HG03064 (cell line): ENCODE measurements around the gene NOC4L.

Experiments
- ATAC-seq: cut with Tn5 transposase; IDR thresholded peaks from one replicate; pipeline ENCODE4 v1.9.1; 2021; ENCODE audit warnings: low read depth; ENCODE audit not compliant: unreplicated experiment

The NOC4L gene

GRCh38 chr12:132154941-132155770 is 10.9 kb downstream of the NOC4L start:
- no peak for ATAC-seq

- ATAC-seq: no peak
Observed at GRCh38 chr12:132155771-132156572, 11.7 kb downstream of the NOC4L start.

- ATAC-seq: no peak
Observed at GRCh38 chr12:132156573-132157325, 12.5 kb downstream of the NOC4L start.

GRCh38 chr12:132157733-132158409 is 13.6 kb downstream of the NOC4L start:
- ATAC-seq: no peak

DNA sequence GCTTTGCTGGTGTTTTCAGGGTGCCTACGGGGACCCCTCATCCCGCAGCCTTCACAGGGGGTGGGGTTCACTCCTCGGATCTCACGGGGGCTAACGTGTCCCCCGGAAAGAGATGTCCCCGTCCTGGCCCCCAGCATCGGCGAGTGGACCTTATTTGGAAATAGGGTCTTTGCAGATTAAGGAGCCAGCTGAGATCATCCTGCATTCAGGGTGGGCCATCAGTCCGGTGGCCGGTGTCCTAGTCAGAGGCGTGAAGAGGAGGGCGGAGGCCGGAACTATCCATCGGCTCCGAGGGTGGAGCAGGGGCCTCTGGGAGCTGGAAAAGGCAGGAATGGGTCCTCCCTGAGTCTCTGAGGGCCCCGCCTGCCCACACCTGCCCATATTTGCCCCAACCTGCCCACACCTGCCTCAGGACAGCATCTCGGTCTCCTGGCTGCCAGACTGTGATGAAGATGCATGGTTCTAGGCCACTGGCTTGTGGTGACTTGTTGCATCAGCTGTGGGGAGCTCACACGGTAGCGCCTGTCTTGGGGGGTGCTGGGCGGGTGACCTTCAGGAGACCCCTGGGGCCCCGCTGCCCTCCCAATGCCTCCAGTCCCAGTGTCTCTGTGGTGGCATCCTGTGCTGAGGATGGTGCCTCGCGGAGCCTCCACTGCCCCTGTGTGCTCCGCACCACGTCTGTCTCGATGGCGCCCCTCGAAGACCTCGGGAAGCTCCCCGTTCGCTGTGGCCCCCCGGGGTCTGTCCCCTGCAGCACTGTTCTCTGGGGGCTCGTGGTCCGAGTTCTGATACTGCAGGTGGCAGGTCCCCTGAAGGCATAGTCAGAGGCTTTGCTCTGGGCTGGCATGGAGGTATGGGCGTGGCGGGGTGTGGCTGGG is 14.7 kb downstream of the NOC4L start:
- ATAC-seq: no peak

DNA sequence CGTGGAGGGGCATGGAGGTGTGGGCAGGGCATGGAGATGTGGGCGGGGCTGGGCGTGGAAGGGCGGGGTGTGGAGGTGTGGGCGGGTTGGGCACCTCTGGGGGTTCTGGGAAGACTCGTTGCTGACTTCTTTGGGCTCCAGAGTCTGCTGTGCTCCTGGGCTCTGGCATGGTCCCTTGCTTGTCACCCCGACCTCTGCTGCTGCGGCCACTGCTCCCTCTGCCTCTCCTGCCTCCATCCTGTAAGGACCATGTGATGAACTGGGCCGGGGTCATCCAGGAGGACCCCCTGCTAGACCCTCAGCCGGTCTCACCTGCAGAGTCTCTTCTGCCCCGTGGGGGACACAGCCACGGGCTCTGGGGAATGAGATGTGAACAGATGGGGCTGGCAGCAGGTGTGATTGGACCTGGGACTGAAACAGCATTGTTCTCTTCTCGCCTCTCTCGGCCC is 15.3 kb downstream of the NOC4L start:
- ATAC-seq: no peak

DNA sequence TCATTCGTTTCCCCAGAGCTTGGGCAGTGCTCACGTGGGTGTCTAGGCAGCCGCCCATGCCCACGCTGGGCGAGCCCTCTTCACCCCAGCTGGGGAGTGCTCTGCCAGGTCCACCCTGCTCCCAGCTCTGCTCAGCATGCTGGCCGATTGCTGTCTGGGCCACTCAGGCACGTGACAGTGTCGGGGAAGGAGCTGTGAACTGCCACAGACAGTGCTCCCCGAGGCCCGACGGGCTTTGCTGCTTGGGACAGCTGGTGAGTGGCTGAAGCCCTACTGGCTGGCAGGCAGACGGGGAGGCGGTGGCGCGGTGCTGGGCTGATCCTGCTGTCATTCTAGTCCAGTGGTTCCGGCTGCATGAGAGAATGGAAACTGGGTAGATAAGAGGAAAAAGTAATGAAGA is 15.8 kb downstream of the NOC4L start:
- no peak for ATAC-seq

DNA sequence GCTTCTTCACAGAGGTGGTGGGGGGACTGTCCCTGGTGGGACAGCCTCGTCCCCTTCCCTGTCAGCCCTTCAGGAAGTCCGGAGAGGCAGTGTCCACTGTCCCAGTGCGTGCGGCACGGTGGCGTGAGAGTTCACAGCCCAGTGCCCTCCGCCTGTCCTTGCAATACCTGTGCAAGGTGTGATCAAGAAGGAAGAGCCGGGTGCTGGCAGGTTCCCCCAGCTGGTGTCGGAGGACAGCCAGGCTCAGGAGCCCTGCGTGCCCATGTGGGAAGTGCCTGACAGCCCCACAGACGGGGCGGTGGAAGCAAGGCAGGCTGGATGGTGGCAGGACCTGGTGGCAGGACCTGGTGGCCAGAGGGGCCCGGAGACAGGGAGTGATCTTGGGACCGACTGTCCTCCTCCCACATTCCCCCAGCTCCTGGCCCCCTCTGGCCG is 16.4 kb downstream of the NOC4L start:
- no peak for ATAC-seq

GRCh38 chr12:132161036-132161781 is 17.0 kb downstream of the NOC4L start:
- ATAC-seq: no peak

GRCh38 chr12:132161796-132162507 is 17.7 kb downstream of the NOC4L start:
- ATAC-seq: no peak

DNA sequence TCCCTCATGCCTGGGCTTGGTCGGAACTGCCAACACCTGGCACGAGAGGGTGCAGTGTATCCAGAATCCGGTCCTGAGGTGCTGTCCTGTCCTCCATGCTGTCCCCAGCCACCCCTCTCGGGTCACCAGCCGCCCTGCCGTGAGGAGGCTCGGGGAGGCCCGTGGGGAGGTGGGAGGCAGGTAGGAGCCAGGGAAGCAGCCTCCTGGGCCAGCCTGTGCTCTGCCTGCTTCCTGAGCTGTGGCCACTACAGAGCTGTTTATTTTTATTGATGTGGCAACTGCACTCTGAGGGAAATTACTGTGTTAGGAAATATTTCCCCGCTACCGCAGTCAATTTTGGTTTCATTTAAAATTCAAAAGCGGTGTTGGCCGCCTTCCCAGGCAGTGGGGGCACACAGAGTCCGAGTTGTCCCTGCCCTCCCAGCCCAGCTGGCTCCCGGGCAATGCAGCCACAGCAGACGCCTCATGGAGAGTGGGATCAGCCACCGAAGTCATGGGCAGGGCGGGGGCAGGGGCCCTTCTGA is 18.3 kb downstream of the NOC4L start:
- ATAC-seq: no peak

- no peak for ATAC-seq
Observed at GRCh38 chr12:132163041-132163910, 19.0 kb downstream of the NOC4L start.

- no peak for ATAC-seq
Observed at GRCh38 chr12:132163911-132164288, 19.6 kb downstream of the NOC4L start.

GRCh38 chr12:132164426-132164825 is 20.2 kb downstream of the NOC4L start:
- ATAC-seq: no peak

GRCh38 chr12:132165584-132165983 is 21.3 kb downstream of the NOC4L start:
- ATAC-seq: no peak

- no peak for ATAC-seq
Observed at GRCh38 chr12:132166093-132166492, 21.8 kb downstream of the NOC4L start.
